PC-9 (cell line): ENCODE measurements around the gene BGLAP. TPM values are rescaled to one million over a fixed set of nuclear protein-coding genes. Genes with fewer than 3 reads are reported as not detected.

Experiments used
- BruUV-seq: library from RNA; stranded (reverse); fragments of 400-500 nt; replicated peaks from 2 replicates; lab custom pipeline; 2021; lab: Mats Ljungman, UMichigan
- CTCF ChIA-PET: fragments of 300-600 bp; sonication (Branson Sonifier 250); formaldehyde crosslinking; loops from one replicate; lab custom pipeline; 2022; ENCODE audit warnings: antibody characterized with exemption; lab: Charles Lee
- POLR2A ChIA-PET: fragments of 300-600 bp; sonication (Branson Sonifier 250); formaldehyde crosslinking; loops from one replicate; lab custom pipeline; 2022; ENCODE audit warnings: antibody characterized with exemption; ENCODE audit not compliant: unreplicated experiment; lab: Charles Lee
- DNase-seq, 2 experiments: peaks; one replicate each; pipeline versions ENCODE4 v3.0.0 to v3.0.0-alpha.2; 2015 to 2022; ENCODE audit warnings: mixed read lengths in 1 of 2
- H2AFZ ChIP-seq: fragments of 200-600 bp; sonication (generic); 2 replicates; pipeline ENCODE4 v1.8.1; 2017; ENCODE audit warnings: antibody characterized with exemption
- H3F3A ChIP-seq: fragments of 200-600 bp; sonication (generic); 2 replicates; pipeline ENCODE4 v1.8.1; 2017; ENCODE audit warnings: antibody characterized with exemption, mild to moderate bottlenecking, low read depth; ENCODE audit not compliant: insufficient read depth
- H3K27ac ChIP-seq: fragments of 200-600 bp; sonication (generic); 2 replicates; pipeline ENCODE4 v1.6.1; 2016; ENCODE audit warnings: mixed run types
- H3K27me3 ChIP-seq: fragments of 200-600 bp; sonication (generic); 2 replicates; pipeline ENCODE4 v1.6.1; 2016; ENCODE audit warnings: low read depth, mixed run types; ENCODE audit not compliant: insufficient read depth
- H3K36me3 ChIP-seq: fragments of 200-600 bp; sonication (generic); 2 replicates; pipeline ENCODE4 v1.6.1; 2016; ENCODE audit warnings: low read depth, mixed run types
- H3K4me1 ChIP-seq: fragments of 200-600 bp; sonication (generic); replicated peaks from 2 replicates; pipeline ENCODE4 v1.6.1; 2016; ENCODE audit warnings: mixed run types; ENCODE audit not compliant: insufficient read depth
- H3K4me2 ChIP-seq: fragments of 200-600 bp; sonication (generic); 2 replicates; pipeline ENCODE4 v1.6.1; 2017; ENCODE audit warnings: mixed run types
- H3K4me3 ChIP-seq: fragments of 200-600 bp; sonication (generic); 2 replicates; pipeline ENCODE4 v1.6.1; 2016; ENCODE audit warnings: mixed run types
- H3K79me2 ChIP-seq: fragments of 200-600 bp; sonication (generic); 2 replicates; pipeline ENCODE4 v1.6.1; 2017; ENCODE audit warnings: low read depth, mixed run types
- H3K9me2 ChIP-seq: fragments of 200-600 bp; sonication (generic); 2 replicates; pipeline ENCODE4 v1.8.1; 2017; ENCODE audit warnings: mild to moderate bottlenecking; ENCODE audit not compliant: insufficient read depth
- H3K9me3 ChIP-seq: fragments of 200-600 bp; sonication (generic); 2 replicates; pipeline ENCODE4 v1.8.1; 2016; ENCODE audit warnings: low read depth; ENCODE audit not compliant: insufficient read depth
- H4K20me1 ChIP-seq: fragments of 200-600 bp; sonication (generic); 2 replicates; pipeline ENCODE4 v1.8.1; 2017; ENCODE audit not compliant: insufficient read depth
- EZH2 ChIP-seq: fragments of 200-600 bp; sonication (generic); IDR thresholded peaks from 2 replicates; pipeline ENCODE4 v1.8.0; 2017; ENCODE audit warnings: antibody characterized with exemption, low read depth
- intact Hi-C: fragments of 100-400 bp; cut with micrococcal nuclease; formaldehyde crosslinking; loops from one replicate; pipeline ENCODE4 v1.10.0; 2022; ENCODE audit not compliant: unreplicated experiment
- total RNA-seq: library from RNA; stranded (reverse); gene quantifications from 2 replicates; pipeline ENCODE4 v1.2.3, GENCODE V29; 2021
- TF ChIP-seq, protein P1 (sequence below): fragments of 200-600 bp; sonication (generic); conservative IDR thresholded peaks from 2 replicates; pipeline ENCODE4 v1.6.1; 2017; ENCODE audit warnings: mixed run types, antibody characterized with exemption, mild to moderate bottlenecking, moderate library complexity

BGLAP gene
- total RNA-seq, 1 experiment from 2014 or later, result 2.6 TPM

DNA sequence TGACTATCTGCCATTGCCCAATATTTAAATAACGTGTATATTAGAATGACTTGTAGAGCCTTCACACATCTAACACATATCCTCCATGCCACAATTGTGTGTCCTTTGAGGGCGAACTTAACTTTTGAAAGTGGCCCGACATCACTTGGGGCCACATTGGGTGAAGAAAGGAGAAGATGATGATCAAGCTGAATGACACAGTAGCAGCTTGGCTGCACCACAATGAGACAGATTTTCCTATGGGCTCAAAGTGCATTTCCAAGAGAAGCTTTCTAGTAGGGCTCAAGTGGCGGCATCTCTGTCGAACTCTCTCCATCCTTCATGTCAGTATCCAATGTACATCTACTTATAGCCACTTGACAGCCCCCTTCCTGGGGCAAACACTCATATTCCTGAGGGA, 3.7 kb upstream of the BGLAP start:
- no peaks in the 10 kb centered on the region for H4K20me1 ChIP-seq
- H3K36me3 ChIP-seq, result no peaks in the 10 kb centered on the region; the same call in 1 of the 2 replicates
- no peaks in the 10 kb centered on the region for H3K27me3 ChIP-seq
- CTCF ChIA-PET, result no interaction called here
- no peak overlapping the region for H2AFZ ChIP-seq
- H3K79me2 ChIP-seq, result no peaks in the 10 kb centered on the region
- H3K4me1 ChIP-seq, result no peaks in the 10 kb centered on the region
- no peak for DNase-seq
- H3K4me2 ChIP-seq, result no peak overlapping the region
- H3K9me2 ChIP-seq, result no peaks in the 10 kb centered on the region
- H3K9me3 ChIP-seq, result no peaks in the 10 kb centered on the region
- H3K4me3 ChIP-seq, result no peak overlapping the region
- no peak overlapping the region for H3K27ac ChIP-seq
- H3F3A ChIP-seq, result peaks cover 3% of the 10 kb centered on the region; the same call in 1 of the 2 replicates
- TF ChIP-seq EZH2, result no peak
- TF ChIP-seq, protein P1, sequence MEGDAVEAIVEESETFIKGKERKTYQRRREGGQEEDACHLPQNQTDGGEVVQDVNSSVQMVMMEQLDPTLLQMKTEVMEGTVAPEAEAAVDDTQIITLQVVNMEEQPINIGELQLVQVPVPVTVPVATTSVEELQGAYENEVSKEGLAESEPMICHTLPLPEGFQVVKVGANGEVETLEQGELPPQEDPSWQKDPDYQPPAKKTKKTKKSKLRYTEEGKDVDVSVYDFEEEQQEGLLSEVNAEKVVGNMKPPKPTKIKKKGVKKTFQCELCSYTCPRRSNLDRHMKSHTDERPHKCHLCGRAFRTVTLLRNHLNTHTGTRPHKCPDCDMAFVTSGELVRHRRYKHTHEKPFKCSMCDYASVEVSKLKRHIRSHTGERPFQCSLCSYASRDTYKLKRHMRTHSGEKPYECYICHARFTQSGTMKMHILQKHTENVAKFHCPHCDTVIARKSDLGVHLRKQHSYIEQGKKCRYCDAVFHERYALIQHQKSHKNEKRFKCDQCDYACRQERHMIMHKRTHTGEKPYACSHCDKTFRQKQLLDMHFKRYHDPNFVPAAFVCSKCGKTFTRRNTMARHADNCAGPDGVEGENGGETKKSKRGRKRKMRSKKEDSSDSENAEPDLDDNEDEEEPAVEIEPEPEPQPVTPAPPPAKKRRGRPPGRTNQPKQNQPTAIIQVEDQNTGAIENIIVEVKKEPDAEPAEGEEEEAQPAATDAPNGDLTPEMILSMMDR, result no peak
- POLR2A ChIA-PET, result no interaction called here
- intact Hi-C loops, result no loop called here
- no TSS peak for BruUV-seq

DNA sequence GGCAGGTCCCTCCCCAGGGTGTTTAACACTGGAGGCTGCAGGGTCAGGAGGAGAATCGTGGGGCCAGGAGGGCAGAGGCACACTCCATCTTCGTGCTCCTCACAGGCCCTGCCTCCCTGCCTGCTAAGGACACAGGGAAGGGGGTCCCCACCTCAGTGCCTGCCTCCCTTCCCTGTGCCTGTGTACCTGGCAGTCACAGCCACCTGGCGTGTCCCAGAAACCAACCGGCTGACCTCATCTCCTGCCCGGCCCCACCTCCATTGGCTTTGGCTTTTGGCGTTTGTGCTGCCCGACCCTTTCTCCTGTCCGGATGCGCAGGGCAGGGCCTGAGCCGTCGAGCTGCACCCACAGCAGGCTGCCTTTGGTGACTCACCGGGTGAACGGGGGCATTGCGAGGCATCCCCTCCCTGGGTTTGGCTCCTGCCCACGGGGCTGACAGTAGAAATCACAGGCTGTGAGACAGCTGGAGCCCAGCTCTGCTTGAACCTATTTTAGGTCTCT, 623 bp upstream of the BGLAP start:
- BruUV-seq, result no TSS peak
- POLR2A ChIA-PET, result interaction anchor here (0.6 kb wide), 1 partner anchor 301 kb away, joined by 3 read pairs; no protein-coding TSS in a partner anchor
- no peaks in the 10 kb centered on the region for H3K9me3 ChIP-seq
- TF ChIP-seq, protein P1, result no peak
- TF ChIP-seq EZH2, result no peak
- H4K20me1 ChIP-seq, result no peaks in the 10 kb centered on the region; the same call in 1 of the 2 replicates
- no peaks in the 10 kb centered on the region for H3K27me3 ChIP-seq
- DNase-seq, result peak in 1 of 2 experiments; percentile 78
- H3K4me1 ChIP-seq, result no peaks in the 10 kb centered on the region
- no peaks in the 10 kb centered on the region for H3K9me2 ChIP-seq
- H3K4me3 ChIP-seq, result no peak overlapping the region
- H2AFZ ChIP-seq, result no peak overlapping the region
- peaks cover 11% of the 10 kb centered on the region; the same call in 1 of the 2 replicates for H3F3A ChIP-seq
- CTCF ChIA-PET, result interaction anchor here (0.6 kb wide), 1 partner anchor 10 kb away, joined by 6 read pairs; no protein-coding TSS in a partner anchor
- 0 out of 2 replicates have a peak overlapping the region, but pooled peaks have one; percentile 15 for H3K4me2 ChIP-seq
- no peaks in the 10 kb centered on the region; the same call in 1 of the 2 replicates for H3K36me3 ChIP-seq
- intact Hi-C loops, result no loop called here
- H3K79me2 ChIP-seq, result no peaks in the 10 kb centered on the region
- no peak overlapping the region for H3K27ac ChIP-seq

DNA sequence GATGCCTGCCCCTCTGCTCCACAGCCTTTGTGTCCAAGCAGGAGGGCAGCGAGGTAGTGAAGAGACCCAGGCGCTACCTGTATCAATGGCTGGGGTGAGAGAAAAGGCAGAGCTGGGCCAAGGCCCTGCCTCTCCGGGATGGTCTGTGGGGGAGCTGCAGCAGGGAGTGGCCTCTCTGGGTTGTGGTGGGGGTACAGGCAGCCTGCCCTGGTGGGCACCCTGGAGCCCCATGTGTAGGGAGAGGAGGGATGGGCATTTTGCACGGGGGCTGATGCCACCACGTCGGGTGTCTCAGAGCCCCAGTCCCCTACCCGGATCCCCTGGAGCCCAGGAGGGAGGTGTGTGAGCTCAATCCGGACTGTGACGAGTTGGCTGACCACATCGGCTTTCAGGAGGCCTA, 754 bp downstream of the BGLAP start:
- DNase-seq, result no peak
- Histone ChIP-seq H3K36me3 (no peaks in the 10 kb centered on the region), H3K4me2 (no peak overlapping the region), H3K27me3 (no peaks in the 10 kb centered on the region), H3K4me3 (no peak overlapping the region), H3K9me3 (no peaks in the 10 kb centered on the region), H3F3A (peaks cover 11% of the 10 kb centered on the region; the same call in 1 of the 2 replicates), H3K79me2 (no peaks in the 10 kb centered on the region), H3K9me2 (no peaks in the 10 kb centered on the region), H2AFZ (no peak overlapping the region), H3K27ac (no peak overlapping the region), H3K4me1 (no peaks in the 10 kb centered on the region), H4K20me1 (no peaks in the 10 kb centered on the region; the same call in 1 of the 2 replicates)
- intact Hi-C loops, result no loop called here
- TF ChIP-seq EZH2, result no peak
- TF ChIP-seq, protein P1, result no peak
- no TSS peak for BruUV-seq
- ChIA-PET CTCF (no interaction called here), POLR2A (no interaction called here)
